ENCODE data around the gene GTF2F2. TPM values are rescaled to one million over a fixed set of nuclear protein-coding genes. Genes with fewer than 3 reads are reported as not detected.

Gene GTF2F2
- polyA plus RNA-seq, 1 experiment: 7.9 TPM

DNA sequence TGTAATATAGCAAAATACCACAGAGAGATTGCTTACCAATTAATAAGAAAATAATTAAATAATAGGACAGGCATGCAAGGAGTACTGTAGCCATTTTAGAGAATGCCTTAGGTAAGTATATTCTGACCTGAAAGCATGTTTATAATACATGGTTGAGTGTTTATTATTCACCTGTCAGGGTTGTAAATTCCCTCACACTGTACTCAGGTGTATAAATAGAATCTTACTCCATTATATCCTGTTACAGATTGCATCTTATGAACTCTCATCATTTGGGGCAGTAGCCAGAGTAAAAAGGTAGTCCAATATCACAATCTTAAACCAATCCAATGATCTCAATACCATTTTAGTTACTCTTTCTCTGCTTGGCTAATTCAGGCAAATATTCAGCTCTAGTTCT, 35.8 kb upstream of the GTF2F2 start:
- CTCF ChIA-PET: no interaction called here
- Histone ChIP-seq H3K4me3 (ENCODE audit: low read depth, low read length) (no peak overlapping the region), H3K27me3 (ENCODE audit: control insufficient read depth, insufficient read depth, low read length) (peaks cover 5% of the 10 kb centered on the region), H3K36me3 (ENCODE audit: control insufficient read depth, insufficient read depth, low read length) (no peaks in the 10 kb centered on the region)
- POLR2A ChIA-PET: no interaction called here
- DNase-seq (ENCODE audit: low read depth): no peak
- TF ChIP-seq, protein P1, sequence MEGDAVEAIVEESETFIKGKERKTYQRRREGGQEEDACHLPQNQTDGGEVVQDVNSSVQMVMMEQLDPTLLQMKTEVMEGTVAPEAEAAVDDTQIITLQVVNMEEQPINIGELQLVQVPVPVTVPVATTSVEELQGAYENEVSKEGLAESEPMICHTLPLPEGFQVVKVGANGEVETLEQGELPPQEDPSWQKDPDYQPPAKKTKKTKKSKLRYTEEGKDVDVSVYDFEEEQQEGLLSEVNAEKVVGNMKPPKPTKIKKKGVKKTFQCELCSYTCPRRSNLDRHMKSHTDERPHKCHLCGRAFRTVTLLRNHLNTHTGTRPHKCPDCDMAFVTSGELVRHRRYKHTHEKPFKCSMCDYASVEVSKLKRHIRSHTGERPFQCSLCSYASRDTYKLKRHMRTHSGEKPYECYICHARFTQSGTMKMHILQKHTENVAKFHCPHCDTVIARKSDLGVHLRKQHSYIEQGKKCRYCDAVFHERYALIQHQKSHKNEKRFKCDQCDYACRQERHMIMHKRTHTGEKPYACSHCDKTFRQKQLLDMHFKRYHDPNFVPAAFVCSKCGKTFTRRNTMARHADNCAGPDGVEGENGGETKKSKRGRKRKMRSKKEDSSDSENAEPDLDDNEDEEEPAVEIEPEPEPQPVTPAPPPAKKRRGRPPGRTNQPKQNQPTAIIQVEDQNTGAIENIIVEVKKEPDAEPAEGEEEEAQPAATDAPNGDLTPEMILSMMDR (IDR thresholded peaks at IDR 0.05; ENCODE audit: insufficient read depth, low read depth, low read length): no peak

DNA sequence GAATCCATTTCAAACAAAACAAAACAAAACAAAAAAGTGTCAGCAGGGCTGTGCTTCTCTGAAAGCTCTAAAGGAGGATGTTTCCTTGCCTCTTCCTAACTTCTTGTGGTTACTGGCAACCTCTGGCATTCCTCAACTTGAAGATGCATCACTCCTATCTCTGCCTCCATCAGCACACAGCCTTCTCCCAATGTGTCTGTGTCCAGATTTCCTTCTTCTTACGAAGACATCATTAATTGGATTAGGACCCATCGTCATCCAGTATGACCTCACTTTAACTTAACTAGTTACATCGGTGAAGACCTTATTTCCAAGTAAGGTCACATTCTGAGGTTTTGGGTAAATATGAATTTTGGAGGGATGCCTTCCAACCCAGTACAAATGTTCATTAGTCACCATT, 33.8 kb upstream of the GTF2F2 start:
- ChIA-PET CTCF (interaction anchor here (1.4 kb wide), 1 partner anchor 40 kb away, joined by 3 read pairs; no protein-coding TSS in a partner anchor), POLR2A (no interaction called here)
- peak; percentile 95 for DNase-seq (ENCODE audit: low read depth)
- Histone ChIP-seq H3K36me3 (ENCODE audit: control insufficient read depth, insufficient read depth, low read length) (no peaks in the 10 kb centered on the region), H3K4me3 (ENCODE audit: low read depth, low read length) (no peak overlapping the region), H3K27me3 (ENCODE audit: control insufficient read depth, insufficient read depth, low read length) (no peaks in the 10 kb centered on the region)
- TF ChIP-seq, protein P1 (IDR thresholded peaks at IDR 0.05; ENCODE audit: insufficient read depth, low read depth, low read length): no peak

- CTCF ChIA-PET: interaction anchor here (1.1 kb wide), 1 partner anchor 9 kb away, joined by 3 read pairs; no protein-coding TSS in a partner anchor
- no peak for DNase-seq (ENCODE audit: low read depth)
- Histone ChIP-seq H3K27me3 (ENCODE audit: control insufficient read depth, insufficient read depth, low read length) (no peaks in the 10 kb centered on the region), H3K4me3 (ENCODE audit: low read depth, low read length) (no peak overlapping the region), H3K36me3 (ENCODE audit: control insufficient read depth, insufficient read depth, low read length) (no peaks in the 10 kb centered on the region)
- POLR2A ChIA-PET: no interaction called here
- TF ChIP-seq, protein P1 (IDR thresholded peaks at IDR 0.05; ENCODE audit: insufficient read depth, low read depth, low read length): no peak
These were observed 27.6 kb upstream of the GTF2F2 start for GRCh38 chr13:45092663-45093062.

DNA sequence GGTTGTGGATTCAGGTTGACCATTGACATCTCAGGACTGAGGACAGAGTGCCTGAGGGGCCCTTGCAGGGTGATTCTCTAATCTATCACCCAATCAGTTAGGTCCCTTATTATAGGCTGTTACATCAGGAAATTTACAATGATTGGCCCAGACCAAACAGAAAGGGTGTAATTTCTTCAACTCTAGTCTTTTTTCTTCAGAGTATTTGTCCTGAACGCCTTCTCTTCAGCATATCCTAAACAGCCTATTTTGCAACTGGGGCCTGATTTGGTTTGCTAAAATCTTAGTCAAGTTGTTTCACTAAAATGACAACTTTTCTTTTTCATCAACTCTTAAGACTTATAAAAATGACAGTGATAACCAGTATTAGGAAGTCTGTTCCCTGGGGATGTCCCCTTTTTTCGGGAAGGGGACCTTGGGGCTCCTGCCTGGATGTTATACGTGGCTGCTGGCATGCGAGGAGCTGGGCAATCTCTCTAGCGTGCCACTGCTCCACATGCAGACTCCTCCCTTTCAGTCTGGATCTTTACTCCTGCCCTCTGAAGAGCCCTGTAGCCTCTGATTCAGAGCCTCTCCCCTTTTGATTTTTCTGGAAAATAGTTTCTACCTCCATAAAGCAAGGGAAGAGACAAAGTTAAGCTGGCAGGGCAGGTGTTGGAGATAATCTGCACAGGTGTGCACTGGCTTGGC, 19.6 kb upstream of the GTF2F2 start:
- TF ChIP-seq, protein P1 (IDR thresholded peaks at IDR 0.05; ENCODE audit: insufficient read depth, low read depth, low read length): no peak
- CTCF ChIA-PET: interaction anchor here (0.6 to 1.4 kb wide), 4 partner anchors 54 to 251 kb away, joined by 3 to 4 read pairs (median 4); no protein-coding TSS in a partner anchor

GRCh38 chr13:45101327-45102018, 18.8 kb upstream of the GTF2F2 start:
- Histone ChIP-seq H3K27me3 (ENCODE audit: control insufficient read depth, insufficient read depth, low read length) (no peaks in the 10 kb centered on the region; the same call in 1 of the 2 replicates), H3K4me3 (ENCODE audit: low read depth, low read length) (no peak overlapping the region), H3K36me3 (ENCODE audit: control insufficient read depth, insufficient read depth, low read length) (no peaks in the 10 kb centered on the region)
- ChIA-PET CTCF (interaction anchor here (0.6 to 1.4 kb wide), 5 partner anchors 55 to 250 kb away, joined by 3 to 5 read pairs (median 4); no protein-coding TSS in a partner anchor), POLR2A (no interaction called here)
- DNase-seq (ENCODE audit: low read depth): no peak
- TF ChIP-seq, protein P1 (IDR thresholded peaks at IDR 0.05; ENCODE audit: insufficient read depth, low read depth, low read length): no peak

More for the DNA sequence above, 19.6 kb upstream of the GTF2F2 start:
- Histone ChIP-seq H3K27me3 (ENCODE audit: control insufficient read depth, insufficient read depth, low read length) (no peaks in the 10 kb centered on the region; the same call in 1 of the 2 replicates), H3K4me3 (ENCODE audit: low read depth, low read length) (no peak overlapping the region), H3K36me3 (ENCODE audit: control insufficient read depth, insufficient read depth, low read length) (no peaks in the 10 kb centered on the region)
- POLR2A ChIA-PET: interaction anchor here (0.6 kb wide), 1 partner anchor 24 kb away, joined by 4 read pairs; no protein-coding TSS in a partner anchor
- no peak for DNase-seq (ENCODE audit: low read depth)
